Measurements from ENCODE around the gene PRR35. TPM values are rescaled to one million over a fixed set of nuclear protein-coding genes. Genes with fewer than 3 reads are reported as not detected.
A peak's percentile ranks its signal among the peaks of the same experiment; 100 is the strongest.

The PRR35 gene
- total and polyA plus RNA-seq, 7 donors: not detected

- Histone ChIP-seq H3K4me3 (no peak overlapping the region), H3K27me3 (ENCODE audit: insufficient read depth in 3 of 3, low read length in 2 of 3) (peaks cover 0 to 17% (median 3%) of the 10 kb centered on the region in 3 donors), H3K4me1 (no peaks in the 10 kb centered on the region), H3K27ac (no peak overlapping the region), H3K36me3 (ENCODE audit: insufficient read depth in 1 of 2, low read depth in 1 of 2) (peaks cover 8 to 34% of the 10 kb centered on the region in 2 donors), H3K9me3 (no peaks in the 10 kb centered on the region)
- no peak for TF ChIP-seq CTCF (IDR thresholded peaks at IDR 0.05)
- intact Hi-C loops (cut with DNase I): no loop called here
- ATAC-seq (peak in 2 of 4 donors; percentile 26 to 44), DNase-seq (peak in 1 of 2 donors; percentile 69)
- 49 to 64% (median 54%) methylated on average over 46 to 54 of the region's 54 CpGs for WGBS, 3 donors
These were observed 5.4 kb upstream of the PRR35 start for GRCh38 chr16:554640-555365.

GRCh38 chr16:555528-556473, 4.4 kb upstream of the PRR35 start:
- Histone ChIP-seq H3K4me3 (no peak overlapping the region), H3K4me1 (no peaks in the 10 kb centered on the region), H3K36me3 (ENCODE audit: insufficient read depth in 1 of 2, low read depth in 1 of 2) (peaks cover 8 to 28% of the 10 kb centered on the region in 2 donors), H3K27ac (no peak overlapping the region), H3K27me3 (ENCODE audit: insufficient read depth in 3 of 3, low read length in 2 of 3) (peaks cover 0 to 24% (median 6%) of the 10 kb centered on the region in 3 donors), H3K9me3 (no peaks in the 10 kb centered on the region)
- 42 to 58% (median 45%) methylated on average over 23 to 32 of the region's 32 CpGs for WGBS, 3 donors
- intact Hi-C loops (cut with DNase I): no loop called here
- no peak for TF ChIP-seq CTCF (IDR thresholded peaks at IDR 0.05)
- no peak for DNase-seq
- ATAC-seq: peak; percentile 7 to 32 (median 20)

- 76 to 77% (median 77%) methylated on average over 23 to 32 of the region's 32 CpGs for WGBS, 3 donors
These were observed 3.6 kb upstream of the PRR35 start for GRCh38 chr16:556474-557173.

More at GRCh38 chr16:556474-557173, 3.6 kb upstream of the PRR35 start:
- Histone ChIP-seq H3K4me3 (no peak overlapping the region), H3K9me3 (no peaks in the 10 kb centered on the region), H3K36me3 (ENCODE audit: insufficient read depth in 1 of 2, low read depth in 1 of 2) (peaks cover 8 to 23% of the 10 kb centered on the region in 2 donors), H3K27me3 (ENCODE audit: insufficient read depth in 3 of 3, low read length in 2 of 3) (peaks cover 0 to 33% (median 10%) of the 10 kb centered on the region in 3 donors), H3K27ac (no peak overlapping the region), H3K4me1 (no peaks in the 10 kb centered on the region)
- ATAC-seq (no peak), DNase-seq (no peak)
- TF ChIP-seq CTCF (IDR thresholded peaks at IDR 0.05): no peak
- intact Hi-C loops (cut with DNase I): no loop called here
